Measurements from ENCODE around the gene PTPRZ1. TPM values are rescaled to one million over a fixed set of nuclear protein-coding genes. Genes with fewer than 3 reads are reported as not detected.

Gene PTPRZ1
- polyA plus RNA-seq, 1 of the 3 experiments (the other 2 are of a cell fraction) = not detected

GRCh38 chr7:121824276-121824675, 48.7 kb upstream of the PTPRZ1 start:
- 0 out of 2 replicates have a peak, but pooled peaks cover 6% of the 10 kb centered on the region for H3K27me3 ChIP-seq (ENCODE audit: insufficient read depth)
- H3K36me3 ChIP-seq (replicated peaks in 1 of 2; ENCODE audit: control insufficient read depth in 1 of 2, insufficient read depth in 2 of 2, low read length in 1 of 2) = no peaks in the 10 kb centered on the region
- H2AFZ ChIP-seq (ENCODE audit: low read depth) = no peak overlapping the region
- TF ChIP-seq MXI1 (IDR thresholded peaks at IDR 0.05; ENCODE audit: low read depth, low read length) = no peak
- no peak for TF ChIP-seq PBX3 (IDR thresholded peaks at IDR 0.05)
- no peak for TF ChIP-seq EP300 (IDR thresholded peaks at IDR 0.05; ENCODE audit: borderline replicate concordance in 1 of 2, low read depth in 1 of 2, low read length in 1 of 2)
- TF ChIP-seq RCOR1 (IDR thresholded peaks at IDR 0.05; ENCODE audit: low read length) = no peak
- no peak for TF ChIP-seq RAD21 (IDR thresholded peaks at IDR 0.05; ENCODE audit: low read length)
- no peak for TF ChIP-seq EZH2phosphoT487 (IDR thresholded peaks at IDR 0.05; ENCODE audit: borderline replicate concordance, low read depth)
- TF ChIP-seq RXRA (IDR thresholded peaks at IDR 0.05; ENCODE audit: borderline replicate concordance, low read depth) = no peak
- no peak for TF ChIP-seq CTCF (IDR thresholded peaks at IDR 0.05)
- no peak for TF ChIP-seq TEAD4 (IDR thresholded peaks at IDR 0.05; ENCODE audit: borderline replicate concordance, insufficient read depth)
- TF ChIP-seq SIN3A (IDR thresholded peaks at IDR 0.05; ENCODE audit: borderline replicate concordance, low read depth, low read length) = no peak
- TF ChIP-seq MEF2A (IDR thresholded peaks at IDR 0.05; ENCODE audit: borderline replicate concordance, low read depth) = no peak
- TF ChIP-seq YY1 (IDR thresholded peaks at IDR 0.05; ENCODE audit: low read depth) = no peak
- TF ChIP-seq TCF12 (IDR thresholded peaks at IDR 0.05) = no peak
- TF ChIP-seq NFIC (IDR thresholded peaks at IDR 0.05; ENCODE audit: borderline replicate concordance) = no peak
- CTCF ChIA-PET = interaction anchor here (0.7 to 2.6 kb wide), 2 partner anchors 17 to 170 kb away, joined by 3 to 6 read pairs; no protein-coding TSS in a partner anchor
- POLR2A ChIA-PET = no interaction called here
- H3K9me2 ChIP-seq = no peaks in the 10 kb centered on the region
- H3K4me3 ChIP-seq (ENCODE audit: low read depth in 2 of 2, low read length in 1 of 2) = no peak overlapping the region
- WGBS (ENCODE audit: low lambda C conversion rate) = 4% methylated on average over 1 of the region's 1 CpG
- H3K79me2 ChIP-seq (ENCODE audit: insufficient read depth) = no peaks in the 10 kb centered on the region
- no peak overlapping the region for H3K27ac ChIP-seq (ENCODE audit: low read depth in 2 of 2, low read length in 1 of 2)
- no peaks in the 10 kb centered on the region for H4K20me1 ChIP-seq (ENCODE audit: insufficient read depth)
- H3K4me1 ChIP-seq (ENCODE audit: control insufficient read depth in 1 of 2, insufficient read depth in 2 of 2, low read depth in 1 of 2, low read length in 1 of 2) = no peaks in the 10 kb centered on the region
- no peak overlapping the region for H3K9ac ChIP-seq
- no peaks in the 10 kb centered on the region for H3F3A ChIP-seq (replicated peaks; ENCODE audit: insufficient read depth)
- H3K4me2 ChIP-seq = no peak overlapping the region
- no peaks in the 10 kb centered on the region for H3K9me3 ChIP-seq
- no peak for DNase-seq

- Histone ChIP-seq H3K4me3 (ENCODE audit: low read depth in 2 of 2, low read length in 1 of 2) (no peak overlapping the region), H3F3A (replicated peaks; ENCODE audit: insufficient read depth) (no peaks in the 10 kb centered on the region), H2AFZ (ENCODE audit: low read depth) (no peak overlapping the region), H3K4me2 (no peak overlapping the region), H3K36me3 (replicated peaks in 1 of 2; ENCODE audit: control insufficient read depth in 1 of 2, insufficient read depth in 2 of 2, low read length in 1 of 2) (no peaks in the 10 kb centered on the region), H4K20me1 (ENCODE audit: insufficient read depth) (no peaks in the 10 kb centered on the region), H3K9ac (no peak overlapping the region), H3K27ac (ENCODE audit: low read depth in 2 of 2, low read length in 1 of 2) (no peak overlapping the region), H3K4me1 (ENCODE audit: control insufficient read depth in 1 of 2, insufficient read depth in 2 of 2, low read depth in 1 of 2, low read length in 1 of 2) (no peaks in the 10 kb centered on the region), H3K9me3 (no peaks in the 10 kb centered on the region), H3K79me2 (ENCODE audit: insufficient read depth) (no peaks in the 10 kb centered on the region), H3K27me3 (ENCODE audit: insufficient read depth) (peaks cover 6% of the 10 kb centered on the region; the same call in 1 of the 2 replicates), H3K9me2 (no peaks in the 10 kb centered on the region)
- CTCF ChIA-PET = no interaction called here
- no peak for DNase-seq
- WGBS (ENCODE audit: low lambda C conversion rate) = 4% methylated on average over 3 of the region's 3 CpGs
- POLR2A ChIA-PET = no interaction called here
- TF ChIP-seq USF1 (IDR thresholded peaks at IDR 0.05; ENCODE audit: borderline replicate concordance, low read depth) = no peak
- no peak for TF ChIP-seq CTCF (IDR thresholded peaks at IDR 0.05)
- no peak for TF ChIP-seq POLR2AphosphoS5 (IDR thresholded peaks at IDR 0.05; ENCODE audit: low read depth, low read length)
- TF ChIP-seq PBX3 (IDR thresholded peaks at IDR 0.05) = no peak
- no peak for TF ChIP-seq JUND (IDR thresholded peaks at IDR 0.05)
- no peak for TF ChIP-seq USF2 (IDR thresholded peaks at IDR 0.05; ENCODE audit: borderline replicate concordance, low read depth, low read length)
- no peak for TF ChIP-seq FOXM1 (IDR thresholded peaks at IDR 0.05; ENCODE audit: low read depth)
- no peak for TF ChIP-seq TEAD4 (IDR thresholded peaks at IDR 0.05; ENCODE audit: borderline replicate concordance, insufficient read depth)
- no peak for TF ChIP-seq YY1 (IDR thresholded peaks at IDR 0.05; ENCODE audit: low read depth)
Observed at GRCh38 chr7:121831351-121831750, 41.6 kb upstream of the PTPRZ1 start.
